Measurements from ENCODE around the gene NPFFR2.
"Not testable (repeated sequence)": the region's sequence is repeated elsewhere in the genome, so short reads cannot be mapped to it uniquely, and the experiment has no call there.

DNA sequence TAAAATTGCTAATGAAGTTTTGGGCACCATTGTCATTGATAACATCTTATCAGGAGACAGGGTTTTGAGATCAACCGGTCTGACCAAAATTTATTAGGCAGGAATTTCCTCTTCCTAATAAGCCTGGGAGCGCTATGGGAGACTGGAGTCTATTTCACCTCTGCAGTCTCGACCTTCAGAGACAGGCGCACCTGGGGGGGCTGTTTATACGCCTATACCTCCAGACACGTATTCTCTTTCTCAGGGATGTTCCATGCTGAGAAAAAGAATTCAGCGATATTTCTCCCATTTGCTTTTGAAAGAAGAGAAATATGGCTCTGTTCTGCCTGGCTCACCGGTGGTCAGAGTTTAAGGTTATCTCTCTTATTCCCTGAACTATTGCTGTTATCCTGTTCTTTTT is 121.8 kb downstream of the NPFFR2 start:
- not testable (repeated sequence) for TF ChIP-seq YY1, JUND, FOXA1 (IDR thresholded peaks at IDR 0.05)
- TF ChIP-seq, protein P1, sequence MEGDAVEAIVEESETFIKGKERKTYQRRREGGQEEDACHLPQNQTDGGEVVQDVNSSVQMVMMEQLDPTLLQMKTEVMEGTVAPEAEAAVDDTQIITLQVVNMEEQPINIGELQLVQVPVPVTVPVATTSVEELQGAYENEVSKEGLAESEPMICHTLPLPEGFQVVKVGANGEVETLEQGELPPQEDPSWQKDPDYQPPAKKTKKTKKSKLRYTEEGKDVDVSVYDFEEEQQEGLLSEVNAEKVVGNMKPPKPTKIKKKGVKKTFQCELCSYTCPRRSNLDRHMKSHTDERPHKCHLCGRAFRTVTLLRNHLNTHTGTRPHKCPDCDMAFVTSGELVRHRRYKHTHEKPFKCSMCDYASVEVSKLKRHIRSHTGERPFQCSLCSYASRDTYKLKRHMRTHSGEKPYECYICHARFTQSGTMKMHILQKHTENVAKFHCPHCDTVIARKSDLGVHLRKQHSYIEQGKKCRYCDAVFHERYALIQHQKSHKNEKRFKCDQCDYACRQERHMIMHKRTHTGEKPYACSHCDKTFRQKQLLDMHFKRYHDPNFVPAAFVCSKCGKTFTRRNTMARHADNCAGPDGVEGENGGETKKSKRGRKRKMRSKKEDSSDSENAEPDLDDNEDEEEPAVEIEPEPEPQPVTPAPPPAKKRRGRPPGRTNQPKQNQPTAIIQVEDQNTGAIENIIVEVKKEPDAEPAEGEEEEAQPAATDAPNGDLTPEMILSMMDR (IDR thresholded peaks at IDR 0.05; ENCODE audit: low read depth, low read length, missing input control) = not testable (repeated sequence)

Data from liver (tissue), 3 donors.